Smooth muscle cell (in vitro differentiated cells): ENCODE results near the gene PGM2. TPM values are rescaled to one million over a fixed set of nuclear protein-coding genes. Genes with fewer than 3 reads are reported as not detected.

Experiments used
- DNase-seq: peaks from one replicate; lab custom pipeline; 2025; ENCODE audit not compliant: unreplicated experiment; lab: John Stamatoyannopoulos, UW
- H2AFZ ChIP-seq: fragments of 200-600 bp; sonication (generic); 2 replicates; pipeline ENCODE4 v1.6.0; 2016; ENCODE audit warnings: antibody characterized with exemption, low read depth, mild to moderate bottlenecking
- H3F3A ChIP-seq: fragments of 200-600 bp; sonication (generic); 2 replicates; pipeline ENCODE4 v1.6.0; 2017; ENCODE audit warnings: antibody characterized with exemption, low read depth
- H3K27ac ChIP-seq: fragments of 200-600 bp; sonication (generic); 2 replicates; pipeline ENCODE4 v1.5.1; 2016; ENCODE audit warnings: low read depth, mild to moderate bottlenecking
- H3K27me3 ChIP-seq: fragments of 200-600 bp; sonication (generic); 2 replicates; pipeline ENCODE4 v1.6.1; 2016; ENCODE audit warnings: low read depth, mild to moderate bottlenecking
- H3K36me3 ChIP-seq: fragments of 200-600 bp; sonication (generic); 2 replicates; pipeline ENCODE4 v1.5.1; 2016; ENCODE audit warnings: low read depth
- H3K4me1 ChIP-seq: fragments of 200-600 bp; sonication (generic); 2 replicates; pipeline ENCODE4 v1.5.1; 2016; ENCODE audit warnings: low read depth
- H3K4me2 ChIP-seq: fragments of 200-600 bp; sonication (generic); 2 replicates; pipeline ENCODE4 v1.6.0; 2016; ENCODE audit warnings: mild to moderate bottlenecking
- H3K4me3 ChIP-seq: fragments of 200-600 bp; sonication (generic); 2 replicates; pipeline ENCODE4 v1.5.1; 2016; ENCODE audit warnings: mild to moderate bottlenecking
- H3K79me2 ChIP-seq: fragments of 200-600 bp; sonication (generic); 2 replicates; pipeline ENCODE4 v1.6.0; 2016; ENCODE audit warnings: low read depth, mild to moderate bottlenecking
- H3K9ac ChIP-seq: fragments of 200-600 bp; sonication (generic); 2 replicates; pipeline ENCODE4 v1.6.0; 2016; ENCODE audit warnings: low read depth
- H3K9me3 ChIP-seq: fragments of 200-600 bp; sonication (generic); replicated peaks from 2 replicates; pipeline ENCODE4 v1.5.1; 2016; ENCODE audit warnings: low read depth
- H4K20me1 ChIP-seq: fragments of 200-600 bp; sonication (generic); 2 replicates; pipeline ENCODE4 v1.6.0; 2016; ENCODE audit warnings: low read depth
- CTCF ChIP-seq: fragments of 200-600 bp; sonication (generic); IDR thresholded peaks from 2 replicates; pipeline ENCODE4 v1.5.1; 2017; ENCODE audit warnings: borderline replicate concordance, mild to moderate bottlenecking, antibody characterized with exemption; ENCODE audit not compliant: insufficient read depth, poor library complexity, severe bottlenecking
- WGBS: methylation state at CpG from one replicate; pipeline ENCODE4 v1.1.7; 2016; ENCODE audit warnings: low lambda C conversion rate; 5-methylcytosine and 5-hydroxymethylcytosine counted together
- polyA plus RNA-seq: library from polyadenylated mRNA; unstranded; fragments of >200 nt; fragmentation: Nextera tagmentation; extraction: Ambion mirVana; gene quantifications from 2 replicates; pipeline ENCODE4 v1.2.1, GENCODE V29; 2016
- total RNA-seq: library from RNA; depleted of rRNA; stranded (reverse); fragments of >200 nt; gene quantifications from 2 replicates; pipeline ENCODE4 v1.2.3, GENCODE V29; 2014

PGM2 gene
- total and polyA plus RNA-seq, 2 experiments from 2014 or later: 11.6 to 38.7 TPM

GRCh38 chr4:37876156-37876555 lies 49.7 kb downstream of the PGM2 start:
- Histone ChIP-seq H3K27me3 (no peaks in the 10 kb centered on the region), H3K4me3 (no peak overlapping the region), H3F3A (no peaks in the 10 kb centered on the region), H3K9me3 (no peaks in the 10 kb centered on the region), H4K20me1 (no peaks in the 10 kb centered on the region), H3K9ac (no peak overlapping the region), H3K27ac (no peak overlapping the region), H3K4me2 (no peak overlapping the region), H3K36me3 (no peaks in the 10 kb centered on the region), H3K79me2 (no peaks in the 10 kb centered on the region), H3K4me1 (no peaks in the 10 kb centered on the region), H2AFZ (no peak overlapping the region)
- no peak for DNase-seq
- no peak for TF ChIP-seq CTCF
- 96% methylated on average over 2 of the region's 2 CpGs for WGBS

DNA sequence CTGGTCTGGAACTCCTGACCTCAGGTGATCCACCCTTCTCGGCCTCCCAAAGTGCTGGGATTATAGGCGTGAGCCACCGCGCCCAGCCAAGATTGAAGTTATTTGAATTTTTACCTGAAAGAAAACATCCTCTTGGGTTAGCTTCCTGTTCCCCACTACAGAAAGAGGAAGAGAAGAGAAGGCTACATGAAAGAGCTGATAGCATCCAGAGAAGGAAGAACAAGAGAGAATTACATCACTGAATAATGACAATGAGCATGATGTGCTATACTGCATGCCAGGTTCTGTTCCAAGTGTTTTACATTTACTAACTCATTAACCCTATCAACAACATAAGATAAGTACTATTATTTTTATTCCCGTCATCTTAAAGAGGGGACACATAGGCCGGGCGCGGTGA lies 52.9 kb downstream of the PGM2 start:
- Histone ChIP-seq H3K4me2 (no peak overlapping the region), H3K27me3 (peaks cover 9% of the 10 kb centered on the region)
- WGBS: 90% methylated on average over 8 of the region's 8 CpGs

DNA sequence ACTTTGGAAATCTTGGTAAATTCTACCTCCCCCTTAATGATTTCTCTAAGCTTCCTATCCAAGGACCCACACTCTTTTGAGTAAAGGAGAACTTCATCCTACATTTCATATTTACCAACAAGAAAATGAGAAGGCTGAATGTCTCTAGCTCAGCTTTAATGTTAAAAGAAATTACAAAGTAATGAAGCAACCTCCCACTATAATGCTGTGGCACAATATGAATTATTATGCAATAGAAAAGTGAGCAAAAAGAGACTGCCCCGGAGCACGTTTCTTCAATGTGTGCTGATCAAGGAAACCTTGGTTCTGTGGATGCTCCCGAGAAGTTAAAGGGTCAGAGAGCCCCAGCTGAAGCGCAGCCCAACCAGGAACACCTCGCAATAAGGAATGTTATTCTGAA lies 55.3 kb downstream of the PGM2 start:
- no peaks in the 10 kb centered on the region for H3K79me2 ChIP-seq
- H3K9ac ChIP-seq: no peak overlapping the region

More for the DNA sequence above, 52.9 kb downstream of the PGM2 start:
- Histone ChIP-seq H3K4me3 (no peak overlapping the region), H2AFZ (no peak overlapping the region), H3K27ac (no peak overlapping the region), H3K4me1 (no peaks in the 10 kb centered on the region), H3F3A (no peaks in the 10 kb centered on the region), H3K36me3 (no peaks in the 10 kb centered on the region), H3K9me3 (no peaks in the 10 kb centered on the region), H3K79me2 (no peaks in the 10 kb centered on the region), H3K9ac (no peak overlapping the region), H4K20me1 (no peaks in the 10 kb centered on the region)
- no peak for TF ChIP-seq CTCF
- no peak for DNase-seq

More for the DNA sequence above, 55.3 kb downstream of the PGM2 start:
- H3K9me3 ChIP-seq: no peaks in the 10 kb centered on the region
- no peak overlapping the region for H2AFZ ChIP-seq
- H3K36me3 ChIP-seq: no peaks in the 10 kb centered on the region
- H4K20me1 ChIP-seq: no peaks in the 10 kb centered on the region
- no peak overlapping the region for H3K4me3 ChIP-seq
- peaks cover 9% of the 10 kb centered on the region for H3K27me3 ChIP-seq
- H3K4me2 ChIP-seq: no peak overlapping the region
- H3F3A ChIP-seq: no peaks in the 10 kb centered on the region
- H3K27ac ChIP-seq: no peak overlapping the region
- TF ChIP-seq CTCF: no peak
- no peak for DNase-seq
- H3K4me1 ChIP-seq: peaks cover 2% of the 10 kb centered on the region
- WGBS: 92% methylated on average over 5 of the region's 5 CpGs
